Panc1 (cell line): ENCODE results near the gene PGS1.

Experiments
- CTCF ChIP-seq: fragments of 450-650 bp; IDR thresholded peaks from 2 replicates; pipeline ENCODE4 v1.5.1; 2017; ENCODE audit warnings: mild to moderate bottlenecking
- REST ChIP-seq, 2 experiments: IDR thresholded peaks; 2 replicates each; pipeline ENCODE4 v1.6.1; 2011 to 2012; ENCODE audit warnings: low read depth in 2 of 2, control low read depth in 1 of 2, low read length in 1 of 2, mild to moderate bottlenecking in 1 of 2, moderate library complexity in 1 of 2; ENCODE audit not compliant: insufficient read depth in 1 of 2

- no peak for TF ChIP-seq CTCF
- TF ChIP-seq REST (IDR thresholded peaks at IDR 0.05; ENCODE audit: insufficient read depth in 1 of 2, low read depth in 2 of 2, low read length in 1 of 2) = no peak
Measured at GRCh38 chr17:78406920-78407319, 28.5 kb downstream of the PGS1 start.
